Mononuclear cell (primary cell): ENCODE results near the gene PALLD. TPM values are rescaled to one million over a fixed set of nuclear protein-coding genes. Genes with fewer than 3 reads are reported as not detected.
A peak's percentile ranks its signal among the peaks of the same experiment; 100 is the strongest.

Source experiments
- H3K27me3 ChIP-seq: 2 replicates; pipeline ENCODE4 v1.6.0; 2011; ENCODE audit warnings: low read length, control low read depth; ENCODE audit not compliant: insufficient read depth
- H3K4me1 ChIP-seq: 2 replicates; pipeline ENCODE4 v1.5.1; 2011; ENCODE audit warnings: mild to moderate bottlenecking, low read length, control low read depth; ENCODE audit not compliant: insufficient read depth
- H3K4me3 ChIP-seq: 2 replicates; pipeline ENCODE4 v1.5.1; 2011; ENCODE audit warnings: mild to moderate bottlenecking, low read length, moderate library complexity
- H3K9me3 ChIP-seq: 2 replicates; pipeline ENCODE4 v1.5.1; 2011; ENCODE audit warnings: low read depth, mild to moderate bottlenecking, control low read depth, low read length
- total RNA-seq: library from RNA; depleted of rRNA; stranded (reverse); fragments of >200 nt; gene quantifications from one replicate; pipeline ENCODE4 v1.2.3, GENCODE V29; 2012

PALLD gene
- total RNA-seq, 1 donor: 1.8 TPM

DNA sequence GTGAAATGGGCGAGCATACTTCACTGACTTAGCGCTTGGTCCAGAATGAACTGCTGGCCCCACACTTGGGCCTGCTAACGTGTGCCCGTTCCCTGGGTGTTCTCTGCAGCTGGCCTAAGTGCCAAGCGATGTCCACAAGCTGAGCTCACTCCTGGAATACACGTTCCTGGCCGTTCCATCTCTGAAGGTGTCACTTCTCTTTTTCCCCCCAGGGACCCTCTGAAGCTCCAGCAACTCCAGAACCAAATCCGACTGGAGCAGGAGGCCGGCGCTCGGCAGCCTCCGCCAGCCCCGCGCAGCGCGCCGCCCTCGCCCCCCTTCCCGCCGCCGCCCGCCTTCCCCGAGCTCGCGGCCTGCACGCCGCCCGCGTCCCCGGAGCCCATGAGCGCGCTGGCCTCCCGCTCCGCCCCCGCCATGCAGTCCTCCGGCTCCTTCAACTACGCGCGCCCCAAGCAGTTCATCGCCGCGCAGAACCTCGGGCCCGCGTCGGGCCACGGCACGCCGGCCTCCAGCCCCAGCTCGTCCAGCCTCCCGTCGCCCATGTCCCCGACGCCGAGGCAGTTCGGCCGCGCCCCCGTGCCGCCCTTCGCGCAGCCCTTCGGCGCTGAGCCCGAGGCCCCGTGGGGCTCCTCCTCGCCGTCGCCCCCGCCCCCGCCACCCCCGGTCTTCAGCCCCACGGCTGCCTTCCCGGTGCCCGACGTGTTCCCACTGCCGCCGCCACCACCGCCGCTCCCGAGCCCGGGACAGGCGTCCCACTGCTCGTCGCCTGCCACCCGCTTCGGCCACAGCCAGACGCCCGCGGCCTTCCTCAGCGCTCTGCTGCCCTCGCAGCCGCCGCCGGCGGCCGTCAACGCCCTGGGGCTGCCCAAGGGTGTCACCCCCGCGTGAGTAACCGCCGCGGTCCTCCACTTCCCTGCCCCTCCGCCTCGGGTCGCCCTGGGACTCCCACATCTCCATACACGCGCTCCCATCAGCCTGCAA, 380.9 kb downstream of the PALLD start:
- H3K4me1 ChIP-seq: peaks cover 53% of the 10 kb centered on the region
- H3K27me3 ChIP-seq: peaks cover 39% of the 10 kb centered on the region
- H3K4me3 ChIP-seq: peak overlapping the region; percentile 34
- H3K9me3 ChIP-seq: no peaks in the 10 kb centered on the region

- H3K4me3 ChIP-seq: no peak overlapping the region
These were observed 381.8 kb downstream of the PALLD start for GRCh38 chr4:168878623-168879022.

DNA sequence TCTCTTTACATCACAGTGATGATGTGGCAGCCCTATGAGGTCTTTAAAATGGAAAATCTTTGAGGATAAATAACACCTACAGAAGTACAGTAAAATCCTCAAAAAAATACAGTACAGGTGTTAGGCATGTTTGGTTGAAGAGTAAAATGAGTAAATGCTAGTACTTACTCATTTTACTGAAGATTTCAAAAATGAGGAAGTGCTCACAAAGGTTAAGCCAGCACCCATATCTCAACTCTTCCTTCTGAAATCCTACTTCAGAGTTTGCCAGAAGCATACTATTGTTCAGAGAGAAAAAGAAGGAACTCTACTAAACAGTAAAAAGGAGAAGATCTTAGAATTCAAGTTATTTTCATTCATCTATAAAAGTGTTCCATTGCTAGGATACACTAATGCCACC, 382.3 kb downstream of the PALLD start:
- H3K4me1 ChIP-seq: peaks cover 54% of the 10 kb centered on the region
- no peaks in the 10 kb centered on the region for H3K9me3 ChIP-seq
- no peak overlapping the region for H3K4me3 ChIP-seq
- peaks cover 28% of the 10 kb centered on the region for H3K27me3 ChIP-seq

More at GRCh38 chr4:168878623-168879022, 381.8 kb downstream of the PALLD start:
- H3K27me3 ChIP-seq: peaks cover 34% of the 10 kb centered on the region
- no peaks in the 10 kb centered on the region for H3K9me3 ChIP-seq
- peaks cover 54% of the 10 kb centered on the region for H3K4me1 ChIP-seq

- no peak overlapping the region for H3K4me3 ChIP-seq
- H3K4me1 ChIP-seq: peaks cover 54% of the 10 kb centered on the region
- no peaks in the 10 kb centered on the region for H3K9me3 ChIP-seq
- H3K27me3 ChIP-seq: peaks cover 26% of the 10 kb centered on the region
These were observed 383.3 kb downstream of the PALLD start for GRCh38 chr4:168880072-168880675.

DNA sequence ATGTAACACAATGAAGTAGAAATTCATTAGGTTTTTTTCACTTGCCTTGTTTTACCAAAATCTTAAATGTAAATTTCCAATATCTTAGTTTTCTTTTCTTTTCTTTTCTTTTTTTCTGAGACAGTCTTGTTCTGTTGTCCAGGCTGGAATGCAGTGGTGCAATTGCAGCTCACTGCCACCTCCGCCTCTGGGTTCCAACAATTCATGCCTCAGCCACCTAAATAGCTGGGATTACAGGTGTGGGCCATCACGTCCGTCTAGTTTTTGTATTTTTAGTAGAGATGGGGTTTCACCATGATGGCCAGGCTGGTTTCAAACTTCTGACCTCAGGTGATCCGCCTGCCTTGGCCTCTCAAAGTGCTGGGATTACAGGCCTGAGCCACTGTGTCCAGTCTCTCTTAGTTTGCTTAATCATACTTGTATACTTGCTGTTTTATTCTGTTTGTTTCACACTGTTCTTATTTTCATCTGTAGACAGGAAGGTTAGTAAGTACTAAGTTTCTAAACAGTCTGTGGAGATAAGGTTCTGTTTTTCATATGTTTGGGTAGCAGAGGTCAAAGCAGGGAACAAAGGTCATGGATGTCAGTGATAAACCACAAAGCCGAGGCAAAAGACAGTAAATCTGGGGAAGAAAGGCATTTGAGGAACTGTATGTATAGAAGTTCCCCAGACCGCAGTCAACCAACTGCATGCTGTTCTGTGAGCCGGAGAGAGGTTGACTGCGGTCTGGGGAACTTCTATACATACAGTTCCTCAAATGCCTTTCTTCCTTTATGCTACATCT, 384.2 kb downstream of the PALLD start:
- Histone ChIP-seq H3K9me3 (no peaks in the 10 kb centered on the region), H3K4me3 (no peak overlapping the region), H3K4me1 (peaks cover 54% of the 10 kb centered on the region), H3K27me3 (peaks cover 18% of the 10 kb centered on the region)

DNA sequence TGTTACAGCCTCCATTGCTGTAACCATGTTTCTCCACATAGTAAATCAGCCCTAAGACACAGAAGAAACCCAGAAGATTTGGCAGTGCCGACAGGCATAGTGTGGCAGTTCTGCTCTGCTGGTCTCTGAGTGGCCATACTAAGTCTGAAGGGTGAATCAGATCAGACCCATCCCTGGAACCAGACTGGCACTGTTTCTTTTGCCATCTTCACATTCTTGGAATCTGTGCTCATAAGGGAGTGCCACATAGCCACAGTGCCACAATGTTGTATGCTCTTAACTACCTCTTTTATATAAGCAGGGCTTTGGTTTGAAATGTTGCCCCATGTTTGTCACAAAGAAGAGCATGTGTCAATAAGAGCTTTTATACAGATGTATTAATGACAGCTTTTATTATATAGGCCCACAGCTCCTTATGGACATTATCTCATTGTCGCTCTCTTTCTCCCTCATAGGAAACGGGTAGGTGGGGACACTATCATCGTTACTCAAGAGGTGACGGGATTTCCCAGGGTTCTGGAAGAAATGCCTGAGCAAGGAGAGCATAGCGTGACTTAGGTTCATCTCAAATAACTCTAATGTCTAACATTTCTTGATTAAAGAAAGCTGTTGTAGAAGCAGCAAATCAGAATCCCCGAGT, 385.0 kb downstream of the PALLD start:
- peaks cover 54% of the 10 kb centered on the region for H3K4me1 ChIP-seq
- no peaks in the 10 kb centered on the region for H3K9me3 ChIP-seq
- no peak overlapping the region for H3K4me3 ChIP-seq
- peaks cover 11% of the 10 kb centered on the region for H3K27me3 ChIP-seq

- H3K4me3 ChIP-seq: no peak overlapping the region
- H3K9me3 ChIP-seq: no peaks in the 10 kb centered on the region
These were observed 385.9 kb downstream of the PALLD start for GRCh38 chr4:168882650-168883233.

DNA sequence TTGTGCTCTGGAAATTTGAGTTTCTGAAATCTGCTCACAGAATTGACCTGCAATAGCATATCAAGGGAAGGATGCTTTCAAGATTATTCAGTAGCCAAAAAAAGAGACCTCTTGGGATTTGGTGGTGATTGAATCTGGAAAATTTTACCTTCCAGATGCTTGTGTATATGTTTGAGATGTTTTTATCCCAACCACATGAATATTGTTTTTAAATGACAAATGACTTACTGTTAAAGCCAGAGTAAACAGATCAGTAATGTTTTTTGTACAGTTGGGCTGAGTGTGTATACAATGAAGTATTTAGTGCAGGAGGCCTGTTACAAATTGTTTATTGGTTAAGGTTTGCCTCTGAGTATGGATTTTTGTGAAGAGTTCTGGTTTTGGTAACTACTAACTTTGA, 386.7 kb downstream of the PALLD start:
- H3K27me3 ChIP-seq: no peaks in the 10 kb centered on the region
- no peak overlapping the region for H3K4me3 ChIP-seq
- peaks cover 44% of the 10 kb centered on the region for H3K4me1 ChIP-seq
- H3K9me3 ChIP-seq: no peaks in the 10 kb centered on the region

More at GRCh38 chr4:168882650-168883233, 385.9 kb downstream of the PALLD start:
- Histone ChIP-seq H3K4me1 (peaks cover 49% of the 10 kb centered on the region), H3K27me3 (peaks cover 4% of the 10 kb centered on the region)

DNA sequence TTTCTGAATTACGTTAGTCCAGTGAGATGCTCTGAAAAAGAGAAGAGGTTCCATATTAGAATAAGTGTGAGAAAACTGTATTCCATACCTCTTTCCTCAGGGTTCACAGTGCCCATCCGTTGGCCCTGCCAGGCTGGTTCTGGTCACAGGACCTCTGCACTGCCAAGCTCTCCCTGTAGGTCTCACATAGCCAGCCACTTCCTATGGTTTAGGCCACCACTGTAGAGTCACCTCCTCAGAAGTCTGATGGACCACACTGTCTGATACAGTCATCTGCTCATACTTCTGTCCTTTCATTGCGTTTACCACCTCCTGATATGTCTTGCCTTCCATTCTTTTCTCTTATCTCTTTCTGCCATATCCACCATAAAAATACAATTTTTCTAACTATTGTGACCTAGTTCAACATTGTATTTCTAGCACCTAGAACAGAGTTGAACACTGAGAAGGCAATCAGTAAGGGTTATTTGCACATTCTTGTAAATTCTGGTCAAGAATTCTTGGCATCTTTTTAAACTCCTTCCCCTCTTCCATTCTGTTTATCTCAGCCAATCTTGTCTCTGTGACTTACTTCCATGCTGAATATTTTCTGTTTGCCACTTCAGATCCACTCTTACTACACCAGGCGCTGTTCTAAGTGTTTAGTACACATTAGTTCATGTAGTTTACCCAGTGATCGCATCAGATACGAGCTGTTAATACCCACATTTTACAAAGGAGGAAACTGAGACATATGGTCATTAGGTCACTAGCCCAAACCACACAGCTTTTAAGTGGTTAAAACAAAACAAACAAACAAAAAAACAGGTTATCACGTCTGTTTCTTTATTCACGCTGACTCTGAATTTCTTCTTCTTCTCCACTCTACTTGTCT, 387.6 kb downstream of the PALLD start:
- H3K9me3 ChIP-seq: no peaks in the 10 kb centered on the region
- H3K27me3 ChIP-seq: no peaks in the 10 kb centered on the region
- peaks cover 34% of the 10 kb centered on the region for H3K4me1 ChIP-seq
- H3K4me3 ChIP-seq: no peak overlapping the region

DNA sequence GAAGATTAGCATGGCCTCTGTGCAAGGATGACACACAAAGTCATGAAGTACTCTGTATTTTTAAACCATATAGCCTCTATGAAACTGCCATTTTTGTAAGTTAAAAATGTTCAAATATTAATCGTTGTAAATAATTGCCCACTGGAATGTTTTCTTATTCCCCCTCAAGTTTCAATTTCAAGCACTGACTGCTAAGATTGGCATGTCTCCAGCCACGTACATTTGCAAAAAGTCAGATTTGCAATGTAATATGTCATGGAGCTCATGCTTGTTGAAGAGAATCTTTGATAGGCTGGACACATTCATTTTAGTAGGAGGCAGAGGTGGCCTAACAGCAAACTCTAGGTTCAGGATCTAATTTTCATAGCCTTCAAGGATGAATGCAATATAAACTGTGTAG, 388.5 kb downstream of the PALLD start:
- Histone ChIP-seq H3K4me3 (no peak overlapping the region), H3K4me1 (peaks cover 25% of the 10 kb centered on the region), H3K27me3 (no peaks in the 10 kb centered on the region), H3K9me3 (no peaks in the 10 kb centered on the region)

DNA sequence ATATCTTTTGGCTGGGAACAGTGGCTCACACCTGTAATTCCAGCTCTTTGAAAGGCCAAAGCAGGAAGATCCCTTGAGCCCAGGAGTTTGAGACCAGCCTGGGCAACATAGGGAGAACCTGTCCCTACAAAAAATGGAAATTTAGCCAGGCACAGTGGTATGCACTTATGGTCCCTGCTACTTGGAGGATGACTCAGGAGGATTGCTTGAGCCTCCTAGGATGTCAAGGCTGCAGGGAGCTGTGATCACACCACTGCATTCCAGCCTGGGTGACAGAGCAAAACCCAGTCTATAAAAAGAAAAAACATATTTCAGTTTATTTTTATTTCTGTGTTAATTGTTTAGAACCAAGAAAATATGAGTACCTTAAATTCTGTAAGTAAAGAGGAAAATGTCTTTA, 389.5 kb downstream of the PALLD start:
- H3K4me1 ChIP-seq: peaks cover 16% of the 10 kb centered on the region
- H3K9me3 ChIP-seq: no peaks in the 10 kb centered on the region

DNA sequence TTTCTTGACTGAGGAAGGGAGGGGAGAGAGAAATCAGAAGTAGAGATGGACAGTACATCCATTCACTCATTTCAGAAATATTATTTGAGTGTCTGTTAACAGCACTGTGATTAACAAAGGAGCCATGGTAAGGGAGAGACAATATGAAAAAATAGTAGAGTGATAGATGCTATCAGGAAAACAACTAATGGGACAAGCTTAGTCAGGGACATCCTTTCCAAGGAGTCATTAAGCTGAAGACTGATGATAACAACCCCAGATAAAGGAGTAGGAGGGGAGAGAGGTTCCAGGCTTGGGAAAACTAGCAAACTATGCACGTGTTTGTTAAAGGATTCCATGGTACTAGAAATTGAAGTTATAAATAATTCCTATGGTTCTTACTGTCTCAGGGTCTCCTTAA, 391.0 kb downstream of the PALLD start:
- Histone ChIP-seq H3K9me3 (no peaks in the 10 kb centered on the region), H3K4me3 (no peak overlapping the region), H3K4me1 (peaks cover under 1% of the 10 kb centered on the region), H3K27me3 (no peaks in the 10 kb centered on the region)

More for the DNA sequence above, 389.5 kb downstream of the PALLD start:
- Histone ChIP-seq H3K27me3 (no peaks in the 10 kb centered on the region), H3K4me3 (no peak overlapping the region)

GRCh38 chr4:168888715-168889215, 391.9 kb downstream of the PALLD start:
- no peaks in the 10 kb centered on the region for H3K27me3 ChIP-seq

More at GRCh38 chr4:168888715-168889215, 391.9 kb downstream of the PALLD start:
- no peaks in the 10 kb centered on the region for H3K4me1 ChIP-seq
- no peak overlapping the region for H3K4me3 ChIP-seq
- H3K9me3 ChIP-seq: no peaks in the 10 kb centered on the region
